Gastroesophageal sphincter (tissue), 3 donors: ENCODE results near the gene ABTB2.

Source experiments
- POLR2A ChIP-seq, 2 donors: fragments of 450-650 bp; IDR thresholded peaks; one replicate each; pipeline ENCODE4 v1.6.1; 2017; ENCODE audit warnings: antibody characterized with exemption in 2 of 2, mild to moderate bottlenecking in 2 of 2, moderate library complexity in 1 of 2
- TF ChIP-seq, protein P1 (sequence below), 4 experiments: fragments of 200-600 bp in 2 of 4; fragments of 450-650 bp in 2 of 4; sonication (generic) in 1 of 4; IDR thresholded peaks; one replicate each; pipeline ENCODE4 v1.5.1; 2017 to 2019; ENCODE audit warnings: antibody characterized with exemption in 4 of 4, mild to moderate bottlenecking in 2 of 4, moderate library complexity in 2 of 4

- TF ChIP-seq, protein P1, sequence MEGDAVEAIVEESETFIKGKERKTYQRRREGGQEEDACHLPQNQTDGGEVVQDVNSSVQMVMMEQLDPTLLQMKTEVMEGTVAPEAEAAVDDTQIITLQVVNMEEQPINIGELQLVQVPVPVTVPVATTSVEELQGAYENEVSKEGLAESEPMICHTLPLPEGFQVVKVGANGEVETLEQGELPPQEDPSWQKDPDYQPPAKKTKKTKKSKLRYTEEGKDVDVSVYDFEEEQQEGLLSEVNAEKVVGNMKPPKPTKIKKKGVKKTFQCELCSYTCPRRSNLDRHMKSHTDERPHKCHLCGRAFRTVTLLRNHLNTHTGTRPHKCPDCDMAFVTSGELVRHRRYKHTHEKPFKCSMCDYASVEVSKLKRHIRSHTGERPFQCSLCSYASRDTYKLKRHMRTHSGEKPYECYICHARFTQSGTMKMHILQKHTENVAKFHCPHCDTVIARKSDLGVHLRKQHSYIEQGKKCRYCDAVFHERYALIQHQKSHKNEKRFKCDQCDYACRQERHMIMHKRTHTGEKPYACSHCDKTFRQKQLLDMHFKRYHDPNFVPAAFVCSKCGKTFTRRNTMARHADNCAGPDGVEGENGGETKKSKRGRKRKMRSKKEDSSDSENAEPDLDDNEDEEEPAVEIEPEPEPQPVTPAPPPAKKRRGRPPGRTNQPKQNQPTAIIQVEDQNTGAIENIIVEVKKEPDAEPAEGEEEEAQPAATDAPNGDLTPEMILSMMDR (IDR thresholded peaks at IDR 0.05) = no peak
- TF ChIP-seq POLR2A (IDR thresholded peaks at IDR 0.05) = no peak
These were observed 154.4 kb downstream of the ABTB2 start for GRCh38 chr11:34203377-34203871.
